Loucy (cell line): ENCODE measurements around the gene TLR9.

ENCODE experiments used
- CTCF ChIP-seq: fragments of 200-600 bp; sonication (generic); conservative IDR thresholded peaks from 2 replicates; pipeline ENCODE4 v1.5.1; 2014; ENCODE audit warnings: mild to moderate bottlenecking, antibody characterized with exemption, low read length
- EZH2phosphoT487 ChIP-seq: fragments of 200-600 bp; IDR thresholded peaks from 2 replicates; pipeline ENCODE4 v1.6.1; 2018; ENCODE audit warnings: antibody characterized with exemption, mild to moderate bottlenecking, moderate library complexity, borderline replicate concordance

- no peak for TF ChIP-seq CTCF
- no peak for TF ChIP-seq EZH2phosphoT487
Measured at GRCh38 chr3:52237657-52238172, 12.3 kb upstream of the TLR9 start.
